GM18861 (cell line): ENCODE results near the gene NXPH2.
"Not testable (repeated sequence)": the region's sequence is repeated elsewhere in the genome, so short reads cannot be mapped to it uniquely, and the experiment has no call there.

Source experiments
- ATAC-seq: cut with Tn5 transposase; IDR thresholded peaks from one replicate; pipeline ENCODE4 v1.9.1; 2021; ENCODE audit not compliant: unreplicated experiment

NXPH2 gene

DNA sequence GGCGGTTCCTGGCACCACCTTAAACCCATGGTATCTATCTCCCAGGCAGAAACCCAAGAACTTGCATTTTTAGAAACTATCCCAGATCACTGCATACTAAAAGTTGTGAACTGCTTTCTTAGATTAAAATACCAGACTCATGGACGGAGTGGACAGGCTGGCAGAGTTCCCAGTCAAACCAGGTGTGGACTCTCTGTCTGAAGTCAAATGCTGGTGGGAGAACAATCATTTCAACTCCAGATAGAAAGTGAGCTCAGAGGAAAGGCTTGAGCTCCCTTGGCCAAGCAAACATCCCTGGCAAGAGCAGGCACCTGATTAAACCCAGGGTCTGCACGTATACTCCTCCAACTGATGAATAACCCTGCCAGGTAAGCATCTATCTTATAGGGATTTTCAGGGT lies 19.5 kb downstream of the NXPH2 start:
- no peak for ATAC-seq

- ATAC-seq = no peak
These were observed 22.8 kb downstream of the NXPH2 start for GRCh38 chr2:138757384-138757783.

DNA sequence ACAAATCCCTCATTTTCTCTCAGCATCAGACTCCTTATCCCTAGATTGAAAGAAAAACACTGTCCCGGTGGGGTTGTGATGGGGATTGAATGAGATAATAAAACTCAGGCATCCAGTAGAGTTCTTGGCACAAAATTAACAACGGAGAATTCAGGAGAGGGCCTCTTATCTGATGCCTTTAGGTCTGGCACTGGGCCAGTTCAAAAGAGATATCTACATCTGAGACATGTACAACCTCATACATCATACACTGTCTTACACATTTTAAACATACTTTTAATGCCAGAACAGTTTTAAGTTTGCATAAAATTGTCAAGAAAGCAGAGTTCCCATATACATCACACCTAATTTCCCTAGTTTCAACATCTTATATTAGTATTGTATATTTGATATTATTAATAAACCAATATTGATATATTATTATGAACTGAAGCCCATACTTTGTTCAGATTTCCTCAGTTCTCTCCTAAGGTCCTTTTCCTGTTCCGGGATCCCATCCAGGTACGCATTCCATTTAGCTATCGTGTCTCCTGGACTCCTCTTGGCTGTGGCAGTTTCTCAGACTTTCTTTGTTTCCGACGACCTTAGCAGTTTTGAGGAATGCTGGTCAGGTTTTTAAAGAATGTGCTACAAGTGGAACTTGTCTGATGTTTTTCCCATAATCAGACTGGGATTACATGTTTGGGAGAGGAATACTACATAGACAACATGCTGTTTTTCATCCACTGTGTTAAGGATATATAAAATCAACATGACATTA lies 27.8 kb downstream of the NXPH2 start:
- ATAC-seq = no peak

DNA sequence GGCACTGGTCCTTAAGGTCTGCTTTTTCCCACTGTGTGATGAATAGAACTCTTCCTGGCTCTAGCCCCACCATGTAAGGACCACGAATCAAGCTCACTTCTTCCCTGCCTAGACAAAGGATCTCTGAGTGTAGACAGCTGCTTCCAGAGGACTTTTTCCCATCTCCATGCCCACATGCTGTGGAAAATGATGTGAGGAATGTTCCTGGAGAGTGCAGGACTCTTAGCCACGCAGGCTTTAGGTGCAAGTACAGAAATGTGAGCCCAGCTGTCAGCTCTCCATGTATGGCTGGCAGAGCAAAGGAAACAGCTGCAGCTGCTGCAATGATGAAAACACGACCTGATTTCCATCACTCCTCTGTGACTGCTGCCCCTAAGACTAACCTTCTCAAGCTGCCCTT lies 35.5 kb downstream of the NXPH2 start:
- ATAC-seq = no peak

GRCh38 chr2:138742441-138743057 lies 37.6 kb downstream of the NXPH2 start:
- no peak for ATAC-seq

DNA sequence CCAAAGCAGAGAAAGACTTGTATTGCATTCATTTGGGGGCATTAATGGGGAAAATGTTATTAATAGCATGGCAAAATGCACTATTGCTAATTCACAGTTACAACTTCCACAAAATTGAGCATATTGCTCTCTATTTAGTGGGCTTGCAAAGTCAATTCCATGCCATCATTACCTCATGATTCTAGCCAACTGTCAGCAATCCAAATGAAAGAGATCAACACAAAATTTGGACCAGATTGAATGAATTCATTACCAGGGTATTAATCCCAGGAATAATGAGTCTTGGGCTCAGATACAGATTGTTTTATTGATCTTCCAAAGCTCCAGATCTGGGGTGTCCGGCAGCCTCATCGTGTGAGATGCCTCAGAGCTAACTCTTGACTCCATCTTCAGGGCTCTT lies 38.3 kb downstream of the NXPH2 start:
- no peak for ATAC-seq

- not testable (repeated sequence) for ATAC-seq
These were observed 43.1 kb downstream of the NXPH2 start for GRCh38 chr2:138737009-138737554.

GRCh38 chr2:138732651-138733050 lies 47.5 kb downstream of the NXPH2 start:
- ATAC-seq = no peak

- ATAC-seq = peak; percentile 89
These were observed 49.6 kb downstream of the NXPH2 start for GRCh38 chr2:138730497-138731030.

- no peak for ATAC-seq
These were observed 52.2 kb downstream of the NXPH2 start for GRCh38 chr2:138727956-138728355.

DNA sequence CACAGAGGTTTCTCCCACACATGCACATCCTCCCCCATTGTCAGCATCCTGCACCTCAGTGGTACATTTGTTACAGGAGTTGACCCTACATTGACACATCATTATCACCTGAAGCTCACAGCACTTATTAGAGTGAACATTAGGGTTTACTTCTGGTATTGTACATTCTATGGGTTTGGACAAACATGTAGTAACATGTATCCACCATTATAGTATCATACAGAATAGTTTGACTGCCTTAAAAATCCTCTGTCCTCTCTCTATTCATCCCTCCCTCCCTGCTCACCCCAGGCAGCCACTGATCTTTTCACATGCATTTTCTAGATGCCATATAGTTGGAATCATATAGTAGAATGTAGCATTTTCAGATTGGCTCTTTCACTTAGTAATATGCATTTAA lies 53.5 kb downstream of the NXPH2 start:
- no peak for ATAC-seq

DNA sequence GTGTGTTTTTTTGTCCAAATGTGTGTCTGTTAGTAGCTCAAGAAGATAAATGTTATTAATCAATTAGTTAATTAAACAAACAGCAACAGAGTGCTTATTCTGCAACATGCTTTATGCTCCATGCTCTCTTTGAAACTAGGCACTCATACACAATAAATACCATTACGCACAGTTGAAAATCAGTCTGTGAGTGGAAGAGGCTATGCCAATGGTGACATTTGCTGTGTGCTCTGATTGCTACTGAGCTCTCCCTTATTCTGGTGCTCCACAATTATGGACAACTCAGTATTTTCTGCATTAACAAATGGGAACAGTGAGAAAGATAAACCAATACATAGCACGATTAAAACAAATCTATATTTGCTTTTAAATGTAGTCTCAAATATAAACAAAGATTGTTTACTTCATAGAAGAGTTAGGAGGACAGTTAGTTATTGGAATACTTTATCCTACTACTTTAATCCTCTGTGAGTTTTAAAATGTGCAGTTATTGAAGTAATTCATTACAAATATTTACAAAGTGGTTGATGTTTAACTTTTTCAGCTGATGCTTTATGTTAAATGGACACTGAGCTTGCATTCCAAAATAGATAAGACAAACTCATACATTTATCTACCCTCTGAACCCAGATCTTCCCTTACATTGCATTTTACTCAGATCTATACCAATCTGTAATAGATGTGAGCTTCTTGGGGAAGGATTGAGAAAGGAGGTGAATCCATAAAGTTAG lies 55.3 kb downstream of the NXPH2 start:
- ATAC-seq = no peak

DNA sequence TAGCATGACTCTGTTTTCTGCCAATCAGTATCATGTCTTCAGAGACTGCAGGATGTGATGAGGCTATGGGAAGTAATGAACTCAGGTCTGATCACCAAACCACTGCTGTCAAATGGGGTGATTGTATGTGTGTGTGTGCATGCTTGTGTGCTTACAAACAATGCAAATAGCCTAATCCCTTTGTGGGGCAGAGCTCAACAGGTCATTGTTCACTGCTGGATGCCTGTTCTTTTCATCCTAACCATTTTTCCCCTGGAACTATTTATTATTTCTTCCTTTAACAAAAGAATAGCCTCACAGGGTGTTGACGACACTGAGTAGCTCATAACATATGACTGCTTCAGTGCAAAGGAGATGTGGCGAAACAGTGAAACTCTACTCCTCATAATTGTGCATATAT lies 55.9 kb downstream of the NXPH2 start:
- ATAC-seq = no peak

- ATAC-seq = no peak
These were observed 56.8 kb downstream of the NXPH2 start for GRCh38 chr2:138723196-138723987.

DNA sequence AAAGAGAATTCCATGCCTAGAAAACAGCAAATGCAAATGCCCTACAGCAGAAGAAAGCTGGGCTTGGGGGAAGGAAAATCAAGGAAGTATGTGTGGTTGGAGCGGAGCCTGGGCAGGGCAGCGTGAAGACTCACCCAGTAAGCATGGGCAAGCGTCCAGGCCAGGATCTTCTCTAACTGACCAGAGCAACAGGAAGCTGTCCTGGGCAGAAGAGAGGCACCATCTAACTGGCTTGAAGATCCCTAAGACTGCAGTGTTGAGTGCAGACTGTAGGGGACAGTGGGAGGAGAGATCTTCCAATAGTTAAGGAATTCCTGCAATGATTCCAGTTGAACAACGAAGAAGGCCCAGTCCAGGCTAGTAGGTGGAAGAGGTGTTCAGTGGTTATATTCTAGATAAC lies 57.9 kb downstream of the NXPH2 start:
- no peak for ATAC-seq

DNA sequence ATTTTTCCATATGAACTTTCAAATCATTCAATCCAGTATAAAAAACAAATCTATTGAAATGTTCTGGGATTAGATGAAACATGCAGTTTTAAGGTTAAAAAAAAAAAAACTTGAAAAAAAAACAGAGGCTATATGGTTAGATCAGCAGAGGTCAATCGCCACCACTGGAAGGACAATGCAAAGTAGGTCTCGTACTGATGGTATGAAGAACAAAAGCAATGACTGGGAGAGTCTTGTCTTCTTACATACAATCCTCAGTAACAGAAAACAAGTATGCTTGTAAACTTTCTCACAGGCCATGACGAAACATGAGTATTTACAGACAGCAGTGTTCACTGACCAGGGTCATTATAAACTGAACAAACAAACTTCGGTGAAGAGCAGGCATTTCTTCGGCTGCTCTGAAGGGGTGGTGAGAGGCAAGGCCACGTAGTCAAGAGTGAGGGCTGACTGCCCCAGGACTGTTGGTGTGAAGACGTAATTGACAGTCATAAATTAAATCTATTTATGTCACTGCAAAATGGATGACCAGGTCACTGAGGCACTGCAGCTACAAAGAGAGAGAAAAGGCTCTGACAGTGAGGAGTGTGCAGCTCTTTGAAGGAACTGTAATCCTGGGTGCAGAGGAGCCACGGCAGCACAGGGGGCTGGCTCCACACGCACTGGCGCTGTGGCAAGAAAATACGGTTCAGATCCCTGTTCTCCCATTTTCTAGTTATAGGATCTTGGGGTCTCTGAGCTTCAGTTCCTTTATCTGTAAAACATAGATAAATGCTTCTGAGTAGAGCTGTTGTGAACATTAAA lies 60.0 kb downstream of the NXPH2 start:
- no peak for ATAC-seq

DNA sequence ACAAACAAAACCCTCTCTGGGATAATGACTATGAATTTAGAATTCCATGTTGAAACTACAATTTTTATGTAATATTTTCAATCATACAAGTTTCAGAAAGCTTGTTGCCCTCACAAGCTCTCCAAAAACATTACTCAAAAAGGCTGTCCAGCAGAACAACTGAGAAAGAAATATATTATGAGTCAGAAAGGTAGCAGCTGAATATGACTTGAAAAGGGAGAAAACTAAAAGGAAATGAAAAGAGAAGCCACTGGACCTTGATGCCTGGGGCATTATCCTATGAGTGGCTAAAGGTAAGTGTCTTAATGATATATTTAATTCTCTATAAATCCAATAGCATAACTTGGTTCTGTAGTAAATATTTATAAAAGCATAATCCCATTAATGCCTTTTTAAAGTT lies 61.8 kb downstream of the NXPH2 start:
- ATAC-seq = peak; percentile 58

DNA sequence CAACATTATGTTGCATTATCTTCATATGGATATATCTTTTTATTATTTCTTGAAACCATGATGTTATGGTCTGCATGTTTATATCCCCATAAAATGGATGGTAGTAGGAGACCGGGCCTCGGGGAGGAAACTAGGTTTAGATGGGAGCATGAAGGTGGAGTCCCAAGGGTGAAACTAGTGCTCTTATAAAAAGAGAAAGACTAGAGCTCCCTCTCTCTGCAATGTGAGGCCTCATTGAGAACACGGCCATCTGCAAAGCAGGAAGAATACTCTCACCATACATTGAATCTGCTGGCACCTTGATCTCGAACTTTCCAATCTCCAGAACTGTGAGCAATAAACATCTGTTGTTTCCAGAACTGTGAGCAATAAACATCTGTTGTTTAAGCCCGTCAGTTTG lies 64.0 kb downstream of the NXPH2 start:
- no peak for ATAC-seq

DNA sequence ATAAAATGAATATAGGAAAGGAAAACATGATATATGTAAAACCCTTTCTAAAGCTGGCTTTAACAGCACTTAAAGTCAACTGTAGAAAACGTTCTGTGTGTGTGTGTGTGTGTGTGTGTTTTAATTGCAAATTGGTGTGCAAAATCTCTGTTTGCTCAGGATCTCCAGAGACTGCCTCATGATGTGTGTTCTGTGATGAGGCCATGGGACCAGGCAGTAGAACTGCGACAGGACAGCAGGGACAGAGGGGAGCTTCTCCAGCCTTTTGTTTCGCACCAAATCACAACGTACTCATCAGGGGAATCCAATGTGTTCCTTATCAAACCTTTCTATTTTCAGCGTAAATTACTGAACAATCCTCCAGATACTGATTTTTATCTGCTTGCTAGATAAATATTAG lies 66.7 kb downstream of the NXPH2 start:
- ATAC-seq = no peak

DNA sequence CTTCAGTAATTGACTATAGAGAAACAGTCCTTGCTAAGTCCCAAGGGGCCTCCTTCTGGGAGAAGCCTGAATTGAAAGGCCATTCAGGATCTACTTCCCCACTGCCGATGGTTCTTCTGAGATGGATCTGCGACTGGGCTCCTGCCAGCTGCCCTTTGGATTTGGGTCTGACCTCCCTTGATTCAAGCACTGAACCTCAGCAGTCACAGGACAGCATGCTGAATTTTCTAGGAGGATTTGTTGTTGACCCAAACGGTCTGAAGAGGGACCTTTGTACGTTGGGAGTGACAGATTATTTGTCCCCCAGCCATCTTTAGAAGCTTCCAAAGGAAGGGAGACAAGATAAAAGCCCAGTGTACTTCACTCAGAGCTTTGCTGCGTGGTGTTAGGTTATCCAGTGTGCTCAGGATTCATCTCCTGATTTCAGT lies 67.1 kb downstream of the NXPH2 start:
- no peak for ATAC-seq
